Activated naive CD8-positive, alpha-beta T cell (primary cell): ENCODE results near the gene GPT2.
"Not testable (repeated sequence)": the region's sequence is repeated elsewhere in the genome, so short reads cannot be mapped to it uniquely, and the experiment has no call there.

Experiments used
- H3K27ac Mint-ChIP-seq: one replicate; pipeline ENCODE4 v1.8.0; 2021; ENCODE audit warnings: mixed read lengths
- H3K27me3 Mint-ChIP-seq: one replicate; pipeline ENCODE4 v1.8.0; 2021; ENCODE audit warnings: mixed read lengths
- H3K36me3 Mint-ChIP-seq: one replicate; pipeline ENCODE4 v1.8.0; 2021; ENCODE audit warnings: mixed read lengths
- H3K4me1 Mint-ChIP-seq: one replicate; pipeline ENCODE4 v1.8.0; 2021; ENCODE audit warnings: low read depth, mixed read lengths
- H3K4me3 Mint-ChIP-seq: one replicate; pipeline ENCODE4 v1.8.0; 2021; ENCODE audit warnings: mild to moderate bottlenecking, mixed read lengths
- H3K9me3 Mint-ChIP-seq: one replicate; pipeline ENCODE4 v1.8.0; 2021; ENCODE audit warnings: low read depth, mixed read lengths

Gene GPT2

GRCh38 chr16:46918905-46919792, 35.0 kb downstream of the GPT2 start:
- H3K4me1 Mint-ChIP-seq, result no peaks in the 10 kb centered on the region
- no peak overlapping the region for H3K27ac Mint-ChIP-seq

GRCh38 chr16:46920402-46921068, 36.4 kb downstream of the GPT2 start:
- H3K9me3 Mint-ChIP-seq, result no peaks in the 10 kb centered on the region
- H3K27me3 Mint-ChIP-seq, result no peaks in the 10 kb centered on the region
- no peaks in the 10 kb centered on the region for H3K4me1 Mint-ChIP-seq
- H3K36me3 Mint-ChIP-seq, result no peaks in the 10 kb centered on the region
- no peak overlapping the region for H3K4me3 Mint-ChIP-seq
- no peak overlapping the region for H3K27ac Mint-ChIP-seq

More at GRCh38 chr16:46918905-46919792, 35.0 kb downstream of the GPT2 start:
- H3K36me3 Mint-ChIP-seq, result no peaks in the 10 kb centered on the region
- no peaks in the 10 kb centered on the region for H3K9me3 Mint-ChIP-seq
- no peaks in the 10 kb centered on the region for H3K27me3 Mint-ChIP-seq
- H3K4me3 Mint-ChIP-seq, result no peak overlapping the region

- no peaks in the 10 kb centered on the region for H3K36me3 Mint-ChIP-seq
- H3K27me3 Mint-ChIP-seq, result no peaks in the 10 kb centered on the region
- no peaks in the 10 kb centered on the region for H3K9me3 Mint-ChIP-seq
- H3K4me3 Mint-ChIP-seq, result no peak overlapping the region
- H3K4me1 Mint-ChIP-seq, result no peaks in the 10 kb centered on the region
- no peak overlapping the region for H3K27ac Mint-ChIP-seq
Measured at GRCh38 chr16:46922239-46922638, 38.1 kb downstream of the GPT2 start.

- Mint-ChIP-seq H3K4me1 (no peaks in the 10 kb centered on the region), H3K4me3 (no peak overlapping the region), H3K36me3 (no peaks in the 10 kb centered on the region), H3K9me3 (no peaks in the 10 kb centered on the region), H3K27ac (no peak overlapping the region), H3K27me3 (no peaks in the 10 kb centered on the region)
Measured at GRCh38 chr16:46923513-46924295, 39.5 kb downstream of the GPT2 start.

- no peak overlapping the region for H3K4me3 Mint-ChIP-seq
Measured at GRCh38 chr16:46924402-46924801, 40.2 kb downstream of the GPT2 start.

GRCh38 chr16:46926470-46927225, 42.5 kb downstream of the GPT2 start:
- Mint-ChIP-seq H3K4me1 (no peaks in the 10 kb centered on the region), H3K4me3 (no peak overlapping the region), H3K27me3 (no peaks in the 10 kb centered on the region), H3K27ac (no peak overlapping the region), H3K36me3 (no peaks in the 10 kb centered on the region), H3K9me3 (no peaks in the 10 kb centered on the region)

More at GRCh38 chr16:46924402-46924801, 40.2 kb downstream of the GPT2 start:
- H3K36me3 Mint-ChIP-seq, result no peaks in the 10 kb centered on the region
- no peaks in the 10 kb centered on the region for H3K9me3 Mint-ChIP-seq
- H3K27ac Mint-ChIP-seq, result no peak overlapping the region
- no peaks in the 10 kb centered on the region for H3K27me3 Mint-ChIP-seq
- no peaks in the 10 kb centered on the region for H3K4me1 Mint-ChIP-seq

- Mint-ChIP-seq H3K27me3 (no peaks in the 10 kb centered on the region), H3K4me1 (no peaks in the 10 kb centered on the region), H3K9me3 (no peaks in the 10 kb centered on the region), H3K36me3 (no peaks in the 10 kb centered on the region), H3K27ac (no peak overlapping the region), H3K4me3 (no peak overlapping the region)
Measured at GRCh38 chr16:46927273-46927672, 43.1 kb downstream of the GPT2 start.

- Mint-ChIP-seq H3K36me3 (no peaks in the 10 kb centered on the region), H3K9me3 (no peaks in the 10 kb centered on the region), H3K27me3 (no peaks in the 10 kb centered on the region), H3K4me1 (no peaks in the 10 kb centered on the region), H3K27ac (no peak overlapping the region), H3K4me3 (no peak overlapping the region)
Measured at GRCh38 chr16:46928811-46929210, 44.6 kb downstream of the GPT2 start.

GRCh38 chr16:46929378-46930332, 45.5 kb downstream of the GPT2 start:
- no peaks in the 10 kb centered on the region for H3K9me3 Mint-ChIP-seq
- H3K36me3 Mint-ChIP-seq, result no peaks in the 10 kb centered on the region
- no peak overlapping the region for H3K27ac Mint-ChIP-seq
- H3K4me3 Mint-ChIP-seq, result no peak overlapping the region
- H3K27me3 Mint-ChIP-seq, result no peaks in the 10 kb centered on the region
- no peaks in the 10 kb centered on the region for H3K4me1 Mint-ChIP-seq

- H3K4me1 Mint-ChIP-seq, result no peaks in the 10 kb centered on the region
- no peaks in the 10 kb centered on the region for H3K36me3 Mint-ChIP-seq
- no peak overlapping the region for H3K27ac Mint-ChIP-seq
- H3K4me3 Mint-ChIP-seq, result no peak overlapping the region
- no peaks in the 10 kb centered on the region for H3K9me3 Mint-ChIP-seq
- H3K27me3 Mint-ChIP-seq, result no peaks in the 10 kb centered on the region
Measured at GRCh38 chr16:46930861-46931260, 46.7 kb downstream of the GPT2 start.

- H3K36me3 Mint-ChIP-seq, result no peaks in the 10 kb centered on the region
Measured at GRCh38 chr16:46932802-46933201, 48.6 kb downstream of the GPT2 start.

GRCh38 chr16:46937536-46937935, 53.4 kb downstream of the GPT2 start:
- Mint-ChIP-seq H3K4me1 (peaks cover 3% of the 10 kb centered on the region), H3K27me3 (no peaks in the 10 kb centered on the region), H3K9me3 (no peaks in the 10 kb centered on the region), H3K36me3 (no peaks in the 10 kb centered on the region), H3K4me3 (no peak overlapping the region), H3K27ac (no peak overlapping the region)

More at GRCh38 chr16:46932802-46933201, 48.6 kb downstream of the GPT2 start:
- Mint-ChIP-seq H3K9me3 (no peaks in the 10 kb centered on the region), H3K4me1 (no peaks in the 10 kb centered on the region), H3K4me3 (no peak overlapping the region), H3K27me3 (no peaks in the 10 kb centered on the region), H3K27ac (no peak overlapping the region)

GRCh38 chr16:46944713-46945112, 60.6 kb downstream of the GPT2 start:
- not testable (repeated sequence) for H3K4me3 Mint-ChIP-seq, H3K27me3 Mint-ChIP-seq, H3K27ac Mint-ChIP-seq, H3K36me3 Mint-ChIP-seq, H3K9me3 Mint-ChIP-seq
- peaks cover 10% of the 10 kb centered on the region for H3K4me1 Mint-ChIP-seq
